Body of pancreas (tissue), 4 donors: ENCODE measurements around the gene TSNAX. TPM values are rescaled to one million over a fixed set of nuclear protein-coding genes. Genes with fewer than 3 reads are reported as not detected.

Source experiments
- ATAC-seq: fragments of 150-250 bp; one replicate; pipeline ENCODE4 v1.9.1; 2016
- DNase-seq, 4 donors: peaks; one replicate each; pipeline ENCODE4 v3.0.0-alpha.2; 2019
- H3K27ac ChIP-seq, 4 donors: fragments of 200-600 bp; sonication (generic); 1 replicate in 3 of 4; 2 replicates in 1 of 4; pipeline versions ENCODE4 v1.5.1 to v1.6.1; 2016 to 2019; ENCODE audit warnings: mild to moderate bottlenecking in 1 of 4, mixed read lengths in 1 of 4, moderate library complexity in 1 of 4
- H3K27me3 ChIP-seq, 2 donors: fragments of 200-600 bp; sonication (generic); one replicate each; pipeline ENCODE4 v1.6.0; 2016; ENCODE audit warnings: mild to moderate bottlenecking in 1 of 2
- H3K36me3 ChIP-seq, 2 donors: fragments of 200-600 bp; sonication (generic); replicated peaks in 1 of 2; 2 replicates each; pipeline ENCODE4 v1.5.1; 2016; ENCODE audit warnings: low read depth in 2 of 2; ENCODE audit not compliant: insufficient read depth in 1 of 2
- H3K4me1 ChIP-seq: fragments of 200-600 bp; sonication (generic); one replicate; pipeline ENCODE4 v1.6.0; 2016
- H3K4me3 ChIP-seq, 2 donors: fragments of 200-600 bp; sonication (generic); 1 replicate in 1 of 2; 2 replicates in 1 of 2; pipeline ENCODE4 v1.5.1; 2016 to 2019
- H3K9me3 ChIP-seq, 3 donors: fragments of 200-600 bp; sonication (generic); 1 replicate in 2 of 3; 2 replicates in 1 of 3; pipeline ENCODE4 v1.5.1; 2016
- POLR2A ChIP-seq, 3 donors: fragments of 450-650 bp; IDR thresholded peaks; one replicate each; pipeline ENCODE4 v1.6.1; 2016; ENCODE audit warnings: antibody characterized with exemption in 3 of 3, mild to moderate bottlenecking in 2 of 3
- WGBS, 2 donors: methylation state at CpG; one replicate each; pipeline ENCODE4 v1.1.5; 2017; 5-methylcytosine and 5-hydroxymethylcytosine counted together
- intact Hi-C: fragments of 100-400 bp; cut with DNase I; formaldehyde crosslinking; loops from one replicate; pipeline ENCODE4 v1.15.1; 2023
- total RNA-seq, 2 donors: library from RNA; depleted of rRNA; stranded (reverse); fragments of >200 nt; gene quantifications; one replicate each; pipeline ENCODE4 v1.1.0, GENCODE V29; 2016
- TF ChIP-seq, protein P1 (sequence below), 7 experiments: fragments of 450-650 bp in 4 of 7; fragments of 200-600 bp in 3 of 7; sonication (generic) in 3 of 7; IDR thresholded peaks; one replicate each; pipeline ENCODE4 v1.5.1; 2016 to 2019; ENCODE audit warnings: antibody characterized with exemption in 7 of 7

The TSNAX gene
- total RNA-seq, 2 donors from 2014 or later: 4.0 to 11.9 TPM

- TF ChIP-seq, protein P1, sequence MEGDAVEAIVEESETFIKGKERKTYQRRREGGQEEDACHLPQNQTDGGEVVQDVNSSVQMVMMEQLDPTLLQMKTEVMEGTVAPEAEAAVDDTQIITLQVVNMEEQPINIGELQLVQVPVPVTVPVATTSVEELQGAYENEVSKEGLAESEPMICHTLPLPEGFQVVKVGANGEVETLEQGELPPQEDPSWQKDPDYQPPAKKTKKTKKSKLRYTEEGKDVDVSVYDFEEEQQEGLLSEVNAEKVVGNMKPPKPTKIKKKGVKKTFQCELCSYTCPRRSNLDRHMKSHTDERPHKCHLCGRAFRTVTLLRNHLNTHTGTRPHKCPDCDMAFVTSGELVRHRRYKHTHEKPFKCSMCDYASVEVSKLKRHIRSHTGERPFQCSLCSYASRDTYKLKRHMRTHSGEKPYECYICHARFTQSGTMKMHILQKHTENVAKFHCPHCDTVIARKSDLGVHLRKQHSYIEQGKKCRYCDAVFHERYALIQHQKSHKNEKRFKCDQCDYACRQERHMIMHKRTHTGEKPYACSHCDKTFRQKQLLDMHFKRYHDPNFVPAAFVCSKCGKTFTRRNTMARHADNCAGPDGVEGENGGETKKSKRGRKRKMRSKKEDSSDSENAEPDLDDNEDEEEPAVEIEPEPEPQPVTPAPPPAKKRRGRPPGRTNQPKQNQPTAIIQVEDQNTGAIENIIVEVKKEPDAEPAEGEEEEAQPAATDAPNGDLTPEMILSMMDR (IDR thresholded peaks at IDR 0.05): no peak
- no peak for TF ChIP-seq POLR2A (IDR thresholded peaks at IDR 0.05)
- intact Hi-C loops: no loop called here
- WGBS, 2 donors: 47 to 49% methylated on average over 2 of the region's 2 CpGs
Measured at GRCh38 chr1:231594123-231594522, 65.7 kb downstream of the TSNAX start.

GRCh38 chr1:231594749-231595148, 66.3 kb downstream of the TSNAX start:
- no peaks in the 10 kb centered on the region for H3K36me3 ChIP-seq
- H3K4me1 ChIP-seq: no peaks in the 10 kb centered on the region
- no peaks in the 10 kb centered on the region for H3K9me3 ChIP-seq
- no peak for ATAC-seq
- H3K27me3 ChIP-seq: no peaks in the 10 kb centered on the region
- intact Hi-C loops: no loop called here
- TF ChIP-seq, protein P1 (IDR thresholded peaks at IDR 0.05): no peak
- TF ChIP-seq POLR2A (IDR thresholded peaks at IDR 0.05): no peak
- H3K27ac ChIP-seq: no peak overlapping the region
- 69 to 77% methylated on average over 4 of the region's 4 CpGs for WGBS, 2 donors
- H3K4me3 ChIP-seq: no peak overlapping the region
- no peak for DNase-seq

More at GRCh38 chr1:231594123-231594522, 65.7 kb downstream of the TSNAX start:
- Histone ChIP-seq H3K36me3 (no peaks in the 10 kb centered on the region), H3K27ac (no peak overlapping the region), H3K9me3 (no peaks in the 10 kb centered on the region), H3K4me1 (no peaks in the 10 kb centered on the region), H3K4me3 (no peak overlapping the region), H3K27me3 (no peaks in the 10 kb centered on the region)
- ATAC-seq: no peak
- no peak for DNase-seq

- Histone ChIP-seq H3K36me3 (no peaks in the 10 kb centered on the region), H3K27ac (no peak overlapping the region), H3K9me3 (no peaks in the 10 kb centered on the region), H3K27me3 (no peaks in the 10 kb centered on the region), H3K4me1 (no peaks in the 10 kb centered on the region), H3K4me3 (no peak overlapping the region)
- ATAC-seq (no peak), DNase-seq (no peak)
- WGBS, 2 donors: 34 to 38% methylated on average over 5 of the region's 5 CpGs
- TF ChIP-seq, protein P1 (IDR thresholded peaks at IDR 0.05): no peak
- TF ChIP-seq POLR2A (IDR thresholded peaks at IDR 0.05): no peak
- intact Hi-C loops: no loop called here
Measured at GRCh38 chr1:231596337-231596791, 67.9 kb downstream of the TSNAX start.

GRCh38 chr1:231597971-231598370, 69.5 kb downstream of the TSNAX start:
- no peaks in the 10 kb centered on the region for H3K4me1 ChIP-seq
- no peaks in the 10 kb centered on the region for H3K36me3 ChIP-seq
- no peak overlapping the region for H3K4me3 ChIP-seq
- TF ChIP-seq POLR2A (IDR thresholded peaks at IDR 0.05): no peak
- TF ChIP-seq, protein P1 (IDR thresholded peaks at IDR 0.05): no peak
- intact Hi-C loops: no loop called here
- no peak for ATAC-seq
- H3K9me3 ChIP-seq: no peaks in the 10 kb centered on the region
- WGBS, 2 donors: 86 to 88% methylated on average over 1 of the region's 1 CpG
- no peak for DNase-seq
- H3K27me3 ChIP-seq: no peaks in the 10 kb centered on the region
- H3K27ac ChIP-seq: no peak overlapping the region

DNA sequence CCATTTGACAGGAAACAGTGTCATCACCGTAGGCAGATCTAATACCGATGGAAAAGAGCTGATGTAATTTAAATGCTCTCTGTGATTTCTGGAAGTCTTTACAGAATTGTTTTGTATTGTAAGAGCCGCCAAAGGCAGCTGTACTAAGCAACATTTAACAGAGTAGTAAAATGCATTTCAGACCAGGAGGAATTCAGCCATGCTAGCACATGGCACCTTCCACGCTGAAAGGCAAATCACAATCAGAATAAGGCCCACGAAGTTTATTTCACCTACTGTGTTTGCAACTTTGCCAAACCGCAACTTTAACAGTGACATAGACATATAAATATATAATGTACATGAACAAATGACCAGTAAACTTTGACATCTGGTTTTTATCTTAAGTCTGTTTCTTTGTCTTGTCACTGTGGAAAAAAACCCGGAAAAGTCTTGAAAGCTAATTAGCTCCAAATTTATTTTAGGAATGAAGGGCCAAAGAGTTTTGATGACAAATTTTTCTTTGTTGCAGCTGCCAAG, 72.0 kb downstream of the TSNAX start:
- Histone ChIP-seq H3K4me1 (no peaks in the 10 kb centered on the region), H3K9me3 (no peaks in the 10 kb centered on the region), H3K27me3 (no peaks in the 10 kb centered on the region), H3K27ac (no peak overlapping the region), H3K36me3 (no peaks in the 10 kb centered on the region), H3K4me3 (no peak overlapping the region)
- ATAC-seq (no peak), DNase-seq (no peak)
- TF ChIP-seq, protein P1 (IDR thresholded peaks at IDR 0.05): no peak
- no peak for TF ChIP-seq POLR2A (IDR thresholded peaks at IDR 0.05)
- intact Hi-C loops: no loop called here
- 53 to 54% methylated on average over 7 of the region's 7 CpGs for WGBS, 2 donors
